Pons (tissue), 1 donor: ENCODE data around the gene KIF6.
A peak's percentile ranks its signal among the peaks of the same experiment; 100 is the strongest.

Experiments used
- DNase-seq: peaks from one replicate; pipeline ENCODE4 v3.0.0-alpha.2; 2016; ENCODE audit warnings: low spot score

Gene KIF6

DNA sequence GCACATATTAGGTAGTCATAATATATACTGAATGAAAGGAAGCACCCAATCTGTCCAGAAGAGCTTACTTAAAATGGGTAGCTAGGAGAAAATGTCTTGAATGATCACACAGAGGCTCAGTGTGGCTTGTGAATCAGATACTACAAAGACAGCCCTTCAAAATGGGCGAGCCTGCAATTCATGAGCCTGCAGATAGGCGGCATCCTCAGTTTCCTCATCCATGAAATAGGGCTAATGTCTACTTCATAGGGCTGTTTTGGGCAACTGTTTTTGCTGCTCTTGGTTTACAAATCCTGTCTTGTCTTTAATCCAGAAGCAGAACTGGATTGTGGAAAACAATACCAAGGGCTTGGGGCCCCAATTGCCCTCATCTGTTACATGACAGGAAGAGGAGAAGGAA lies 273.4 kb downstream of the KIF6 start:
- DNase-seq = no peak

- no peak for DNase-seq
Observed at GRCh38 chr6:39449022-39449421, 276.2 kb downstream of the KIF6 start.

GRCh38 chr6:39446909-39447308 lies 278.3 kb downstream of the KIF6 start:
- DNase-seq = no peak

GRCh38 chr6:39445667-39446066 lies 279.5 kb downstream of the KIF6 start:
- DNase-seq = no peak

DNA sequence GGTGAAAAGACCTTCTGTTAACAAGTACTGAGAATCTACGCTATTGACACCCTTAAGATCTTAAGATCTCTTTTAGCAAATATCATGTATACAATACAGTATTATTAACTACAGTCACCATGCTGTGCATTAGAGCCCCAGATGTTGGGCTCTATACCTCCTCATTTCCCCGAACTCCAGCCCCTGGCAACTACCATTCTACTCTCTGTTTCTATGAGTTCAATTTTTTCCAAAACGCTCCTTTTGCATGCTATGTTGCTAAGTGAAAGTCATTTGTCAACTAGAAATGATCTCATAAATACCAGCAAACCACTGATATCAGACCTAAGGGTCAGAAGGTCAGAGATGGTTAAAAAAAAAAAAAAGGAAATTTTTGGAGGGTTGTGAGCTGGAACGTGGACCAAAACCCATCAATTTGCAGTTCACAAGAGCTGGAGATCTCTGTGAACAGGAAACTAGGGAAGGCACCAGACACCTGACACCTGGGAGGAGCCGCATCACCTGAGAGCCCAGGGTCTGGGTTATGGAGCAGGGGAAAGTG lies 280.7 kb downstream of the KIF6 start:
- DNase-seq = no peak

DNA sequence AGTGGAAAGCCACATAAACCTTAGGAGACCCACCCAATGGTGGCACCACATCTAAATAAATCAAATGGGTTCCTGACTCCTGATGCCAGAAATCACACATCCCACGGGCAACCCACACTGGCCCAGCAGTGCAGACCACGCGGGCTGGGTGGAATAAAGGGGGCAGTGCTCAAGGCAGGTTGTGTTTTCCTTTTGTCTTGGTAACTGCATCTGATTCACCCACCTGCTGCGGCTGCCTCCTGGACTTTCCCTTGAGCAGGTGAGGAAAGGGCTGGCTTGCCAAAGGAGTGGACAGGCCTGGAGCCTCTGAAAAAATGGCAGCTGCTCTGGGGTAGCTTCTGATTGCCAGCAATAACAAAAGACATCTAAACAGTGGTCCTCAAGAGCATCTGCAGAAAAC lies 283.2 kb downstream of the KIF6 start:
- DNase-seq = no peak

DNA sequence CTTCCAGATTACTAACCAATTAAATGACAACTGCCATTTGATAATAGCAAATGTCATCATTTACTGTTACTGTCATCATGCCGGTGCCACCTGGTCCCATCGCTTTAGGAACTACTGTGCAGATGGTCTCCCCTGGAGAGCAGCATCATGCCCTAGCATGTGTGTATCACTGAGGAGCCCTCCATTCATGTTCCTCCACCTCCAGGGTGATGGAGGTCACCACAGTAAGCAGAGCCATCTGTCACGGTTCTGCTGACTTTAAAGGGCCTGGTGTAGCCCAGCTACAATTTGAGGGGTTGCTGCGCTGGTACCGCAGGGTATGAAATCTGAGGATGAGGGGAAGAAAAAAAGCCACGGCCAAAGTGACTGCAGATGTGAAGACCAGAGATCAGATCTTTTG lies 283.9 kb downstream of the KIF6 start:
- no peak for DNase-seq

DNA sequence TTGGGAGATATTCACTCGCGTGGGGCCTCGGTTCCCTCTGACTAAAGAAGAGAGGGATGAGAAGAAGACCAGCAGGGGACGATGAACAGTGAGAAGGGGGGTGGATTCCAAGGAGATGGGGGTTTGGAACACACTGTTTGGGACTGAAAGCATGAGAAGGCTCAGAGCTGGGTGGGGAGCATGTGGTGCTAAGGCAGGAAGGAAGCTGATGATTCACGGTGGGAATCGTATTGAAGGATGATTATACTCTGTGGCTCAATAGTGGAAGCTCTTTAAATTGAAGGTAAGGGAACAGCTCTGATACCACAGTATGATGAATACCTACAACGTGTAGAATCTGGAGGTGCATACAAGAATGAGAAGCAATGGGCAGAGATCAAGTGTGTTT lies 285.2 kb downstream of the KIF6 start:
- DNase-seq = no peak

- no peak for DNase-seq
Observed at GRCh38 chr6:39439342-39440038, 285.7 kb downstream of the KIF6 start.

DNA sequence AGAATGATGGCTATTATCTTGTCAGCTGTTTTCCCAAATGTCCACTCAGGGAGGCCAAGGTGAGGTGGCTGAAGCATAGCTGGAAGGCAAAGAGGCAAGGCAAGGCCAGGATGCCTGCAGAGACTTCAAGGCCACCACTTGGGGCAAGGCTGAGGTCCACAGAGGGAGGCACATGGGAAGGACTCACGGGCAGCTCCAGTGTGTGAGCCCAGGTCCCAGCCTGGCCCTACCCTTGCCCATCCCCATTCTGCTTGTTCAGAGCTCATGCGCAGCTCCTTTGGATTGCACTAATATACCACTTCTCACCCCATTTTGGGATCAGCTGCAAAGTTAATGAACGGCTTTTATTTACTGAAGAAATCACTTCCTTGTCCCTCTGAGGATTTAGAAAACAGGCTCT lies 291.6 kb downstream of the KIF6 start:
- DNase-seq = no peak

DNA sequence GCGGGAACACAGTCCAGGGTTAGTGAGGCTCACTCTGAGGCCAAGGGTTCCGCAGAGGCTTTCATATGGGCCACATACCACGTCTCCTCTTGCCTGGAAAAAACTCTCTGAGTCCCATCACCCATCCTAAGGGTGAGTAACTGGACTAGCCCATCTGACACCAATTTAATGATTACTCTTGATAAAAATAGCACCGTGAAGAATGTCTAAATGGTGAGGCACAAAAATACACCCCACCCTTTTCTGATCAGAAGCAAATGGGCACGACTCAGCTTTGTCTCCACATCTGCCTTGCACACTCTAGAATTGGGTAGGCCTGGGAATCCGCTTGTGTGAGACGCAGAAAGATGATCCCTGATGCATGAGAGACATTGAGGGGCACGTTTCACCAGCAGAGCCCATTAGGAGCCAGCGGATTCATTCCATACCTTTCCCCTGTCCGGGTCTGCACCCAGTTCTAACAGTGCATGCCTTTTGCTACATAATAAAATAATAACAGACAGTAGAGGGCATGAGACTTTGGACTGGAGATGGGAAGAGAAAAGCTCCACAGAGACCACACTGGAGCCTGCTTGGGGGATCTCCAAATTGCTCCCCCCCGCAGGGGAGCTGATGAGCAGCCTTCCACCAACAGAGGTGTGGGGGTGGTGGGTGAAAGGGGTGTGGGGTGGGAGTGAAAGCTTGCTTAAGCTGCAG lies 292.7 kb downstream of the KIF6 start:
- no peak for DNase-seq

DNA sequence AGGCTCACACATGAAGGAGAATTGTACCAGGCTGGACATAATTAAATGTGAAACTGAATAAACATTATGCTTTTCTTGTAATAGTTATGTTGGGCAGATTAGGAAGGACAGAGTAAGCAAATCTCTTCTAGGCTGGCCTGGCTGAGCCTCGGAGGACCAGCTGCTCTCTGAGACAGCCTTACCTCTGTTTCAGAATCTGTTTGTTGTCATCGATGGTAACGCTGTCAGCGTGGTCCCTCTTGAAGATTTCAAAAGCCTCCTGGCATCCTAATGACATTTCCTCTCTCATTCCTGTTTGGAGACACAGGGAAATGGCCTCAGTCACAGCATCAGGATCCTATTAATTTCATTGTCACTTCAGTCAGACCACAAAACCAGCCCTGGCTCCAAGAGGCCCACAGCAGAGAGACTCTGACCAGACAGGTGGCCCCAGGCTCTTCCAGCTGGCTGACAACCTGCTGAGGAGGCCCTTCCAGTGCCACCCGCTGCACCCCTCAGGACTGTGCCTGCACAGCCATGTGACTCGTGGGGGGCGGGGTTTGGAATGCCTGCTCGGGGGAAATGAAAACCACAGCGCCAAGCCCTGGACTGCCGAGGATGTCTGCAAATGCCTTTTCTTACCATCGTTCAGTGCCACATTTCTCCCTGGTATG lies 294.2 kb downstream of the KIF6 start:
- peak; percentile 81 for DNase-seq

DNA sequence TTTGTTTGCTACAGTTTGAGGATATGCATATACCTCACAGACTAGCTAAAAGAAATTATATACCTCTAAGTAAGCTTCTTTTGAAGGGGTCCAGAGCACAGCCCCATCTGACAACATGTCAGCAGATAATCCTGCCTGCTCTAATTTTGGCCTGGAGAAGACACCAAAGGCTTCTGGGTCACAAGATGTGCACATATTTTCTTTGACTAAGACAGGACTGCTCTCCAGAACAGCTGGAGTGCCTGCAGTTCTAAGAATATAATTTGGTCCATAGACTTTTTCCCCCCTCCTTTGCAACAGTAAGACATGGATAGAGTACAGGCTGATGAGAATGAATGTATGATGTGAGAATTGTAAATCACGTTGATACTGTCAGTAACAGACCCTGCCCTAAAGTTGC lies 294.8 kb downstream of the KIF6 start:
- no peak for DNase-seq

GRCh38 chr6:39428816-39429215 lies 296.4 kb downstream of the KIF6 start:
- no peak for DNase-seq

DNA sequence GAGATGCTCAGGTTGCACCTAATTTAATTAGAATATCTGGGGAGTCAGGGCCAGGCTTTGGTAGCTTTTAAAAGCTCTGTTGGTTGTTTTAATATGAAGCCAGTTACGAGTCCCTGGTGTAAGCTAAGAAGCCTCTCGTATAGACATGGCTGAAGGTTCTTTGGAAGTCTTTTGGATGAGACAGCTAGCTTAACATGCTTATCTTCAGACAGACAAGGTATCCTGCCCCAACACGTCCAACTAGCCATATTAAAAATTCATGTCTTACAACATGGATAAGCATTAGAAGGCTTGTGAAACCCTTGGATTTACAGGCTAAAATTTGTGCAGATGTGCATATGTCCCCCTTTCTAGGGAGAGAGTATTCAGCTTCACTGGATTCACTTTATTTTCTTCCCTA lies 297.1 kb downstream of the KIF6 start:
- no peak for DNase-seq

DNA sequence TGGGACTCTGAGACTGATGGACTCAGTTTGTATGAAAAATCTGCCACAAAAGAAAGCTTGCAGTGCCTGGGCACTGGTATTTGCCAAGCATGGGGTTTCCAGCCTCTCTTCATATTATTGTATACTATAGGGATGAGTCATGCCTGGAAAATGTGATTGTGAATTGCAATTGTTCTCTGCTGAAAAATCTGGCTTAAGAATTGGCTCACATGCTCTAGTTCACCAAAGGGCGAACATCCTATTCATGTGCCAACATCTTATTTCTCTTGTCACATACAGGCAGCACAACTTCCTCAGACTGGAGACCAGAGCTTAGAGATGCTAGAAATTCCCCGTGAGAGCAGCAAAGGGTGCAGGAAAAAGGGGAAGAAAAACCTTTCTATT lies 299.1 kb downstream of the KIF6 start:
- DNase-seq = peak; percentile 83

DNA sequence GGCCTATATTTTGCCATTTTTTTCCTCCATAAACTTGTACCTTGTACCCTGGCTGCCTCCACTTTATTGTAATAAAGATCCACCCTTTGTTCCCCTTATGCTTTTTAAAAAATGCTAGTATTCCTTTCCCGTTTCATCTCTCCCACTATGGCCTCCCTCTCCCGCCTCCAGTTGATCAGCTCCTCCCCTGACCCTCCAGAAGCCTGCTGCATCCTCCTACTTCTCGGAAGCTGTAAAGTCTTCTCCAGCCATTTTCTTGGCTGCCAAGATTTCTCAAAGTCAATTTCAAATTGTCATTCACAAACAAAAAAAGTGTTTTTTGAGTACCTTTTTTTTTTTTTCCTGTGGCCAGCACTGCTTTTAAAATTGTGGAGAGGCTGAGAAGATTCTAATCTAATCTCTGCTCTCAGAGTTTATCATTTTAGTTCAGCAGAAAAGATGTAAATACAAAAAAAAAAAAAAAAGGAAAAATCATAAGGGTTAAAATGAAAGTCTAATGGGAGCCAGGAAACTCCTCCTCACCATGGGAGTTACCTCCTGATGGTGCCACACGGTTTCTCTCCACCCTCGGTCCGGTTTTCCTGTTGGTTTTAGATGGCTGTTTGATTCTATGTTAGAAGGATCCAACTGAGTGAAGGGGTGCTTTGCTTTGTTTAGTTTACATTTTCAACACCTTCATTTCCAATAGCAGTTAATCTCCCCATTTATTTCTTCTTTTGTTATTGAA lies 299.7 kb downstream of the KIF6 start:
- no peak for DNase-seq

DNA sequence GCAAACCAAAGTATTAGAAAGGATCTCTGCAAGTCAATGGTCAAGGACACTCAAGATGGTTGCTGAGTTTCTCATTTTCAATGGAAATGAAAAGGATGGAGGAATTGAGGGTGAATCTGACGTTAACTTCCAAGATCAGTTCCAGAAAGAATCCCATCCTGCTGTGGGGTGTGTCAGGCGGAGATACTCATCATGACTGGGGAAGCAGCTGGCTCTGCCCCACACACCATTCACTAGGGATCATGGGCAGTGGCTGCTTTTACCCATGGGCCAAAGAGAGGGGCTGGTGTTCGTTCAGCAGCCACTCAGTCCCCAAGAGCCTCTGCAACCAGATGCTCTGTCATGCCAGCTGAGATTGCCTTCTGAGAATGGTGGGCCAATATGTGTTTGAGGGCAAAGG lies 300.4 kb downstream of the KIF6 start:
- DNase-seq = no peak

DNA sequence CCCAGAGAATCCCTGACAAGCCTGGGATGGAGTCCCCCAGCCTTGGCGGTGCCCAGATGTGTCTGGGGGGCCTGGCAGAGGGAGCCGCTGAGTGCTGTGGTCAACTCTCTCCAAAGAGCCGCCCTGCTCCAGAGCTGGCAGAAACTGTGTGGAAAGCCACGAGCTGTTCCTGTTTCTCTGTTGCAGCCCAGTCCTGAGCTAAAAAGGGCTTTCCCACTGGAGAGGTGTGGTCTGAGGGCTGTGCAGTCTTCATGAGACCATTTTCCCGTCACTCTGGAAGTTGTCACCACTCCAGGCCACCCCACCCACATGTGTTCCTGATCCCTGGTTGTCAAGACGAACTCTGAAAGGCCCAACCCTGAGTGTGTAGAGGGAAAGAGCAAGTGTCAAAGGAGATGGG lies 303.0 kb downstream of the KIF6 start:
- no peak for DNase-seq

DNA sequence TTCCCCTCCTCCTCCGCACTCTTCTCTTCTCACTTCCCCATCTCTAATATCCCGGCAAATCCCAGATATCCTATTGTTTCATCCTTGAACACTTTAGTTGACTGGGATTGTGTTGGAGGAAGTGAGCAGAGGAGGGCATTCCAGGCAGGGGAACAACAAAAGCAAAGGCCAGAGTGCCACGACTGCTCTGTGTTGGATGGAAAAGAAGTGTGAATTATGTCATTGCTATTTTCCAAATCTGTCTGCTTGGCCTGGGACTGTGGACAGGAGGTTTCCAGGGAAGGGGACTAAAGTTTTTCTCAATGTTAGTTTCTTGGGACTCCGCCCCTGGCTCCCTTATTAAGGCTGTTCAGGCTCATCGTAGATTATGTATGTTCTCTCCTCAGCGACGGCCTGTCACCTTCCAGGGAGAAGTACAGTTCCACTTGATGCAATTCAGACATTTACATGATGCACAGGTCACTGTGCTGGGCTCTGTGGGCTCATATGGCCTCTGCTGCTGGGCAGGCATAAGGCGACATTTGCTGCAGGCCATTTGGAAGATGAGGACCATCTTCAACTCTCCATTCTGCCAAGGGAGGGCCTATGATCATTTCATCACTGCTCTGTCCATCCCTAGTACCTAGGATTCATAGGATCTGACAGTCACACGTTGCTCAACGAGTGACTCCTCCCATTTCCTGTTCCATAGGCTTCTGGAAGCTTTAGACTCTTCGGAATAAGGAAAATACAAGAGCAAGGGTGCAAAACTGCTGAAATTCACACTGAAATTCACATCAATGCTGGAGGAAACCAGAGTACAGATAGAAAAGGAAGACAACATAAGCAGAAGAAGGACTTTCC lies 303.6 kb downstream of the KIF6 start:
- DNase-seq = no peak
